C4-2B (cell line): Measurements from ENCODE around the gene CDRT4.

Source experiments
- CTCF ChIP-seq: fragments of 450-650 bp; conservative IDR thresholded peaks from 2 replicates; pipeline ENCODE4 v1.5.1; 2017; ENCODE audit warnings: mild to moderate bottlenecking
- ZFX ChIP-seq: fragments of 450-650 bp; IDR thresholded peaks from 2 replicates; pipeline ENCODE4 v1.6.1; 2017

- TF ChIP-seq CTCF (no peak), ZFX (no peak)
These were observed 34.4 kb upstream of the CDRT4 start for GRCh38 chr17:15501793-15502192.
